Measurements from ENCODE around the gene FBLN5.

FBLN5 gene

GRCh38 chr14:91947475-91948184 lies at the start of gene FBLN5:
FBLN5 (minus strand) TSS chr14:91947694; CDS start chr14:91947229, 465 bp downstream.
- DNase-seq = peak; percentile 6 to 18

DNA sequence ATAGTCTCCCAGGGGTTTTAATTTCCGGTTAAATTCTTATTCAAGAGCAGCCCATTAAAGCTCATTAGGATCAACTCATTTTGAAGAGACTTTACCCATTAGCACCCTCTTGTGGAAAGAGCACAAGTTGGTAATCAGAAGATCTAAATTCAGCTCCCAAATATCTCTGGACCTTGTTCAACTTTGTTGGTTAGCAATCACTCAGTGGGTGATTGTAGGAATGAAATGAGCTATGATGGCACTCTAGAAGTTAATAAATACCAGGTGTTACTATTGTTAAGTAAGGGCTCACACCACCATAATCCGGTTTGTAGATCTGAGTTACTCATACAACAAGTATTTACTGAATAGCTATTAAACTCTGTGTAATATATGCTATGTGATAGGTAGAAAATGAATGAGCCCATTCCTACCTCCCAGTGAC lies 49.5 kb upstream of the FBLN5 start:
- DNase-seq = peak; percentile 36 to 77

DNA sequence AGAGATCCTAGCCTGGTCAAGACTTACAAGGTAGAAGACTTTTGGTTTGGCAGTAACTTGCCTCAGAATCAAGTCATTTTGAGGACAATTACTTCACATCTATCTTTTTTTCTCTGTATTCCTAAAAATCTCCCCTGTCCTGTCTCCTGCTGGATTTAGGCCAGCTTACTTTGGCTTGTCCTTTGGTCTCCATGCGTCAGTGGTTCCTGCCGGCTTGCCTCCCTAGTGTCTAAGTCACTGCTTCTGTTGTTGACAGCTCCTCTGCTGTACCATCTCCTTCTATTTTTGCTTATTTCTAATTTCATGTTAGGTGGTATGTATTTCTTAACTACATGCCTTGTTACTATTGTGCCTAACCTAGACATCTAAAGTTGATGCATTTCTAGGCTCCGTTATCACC lies 39.7 kb upstream of the FBLN5 start:
- DNase-seq = no peak

DNA sequence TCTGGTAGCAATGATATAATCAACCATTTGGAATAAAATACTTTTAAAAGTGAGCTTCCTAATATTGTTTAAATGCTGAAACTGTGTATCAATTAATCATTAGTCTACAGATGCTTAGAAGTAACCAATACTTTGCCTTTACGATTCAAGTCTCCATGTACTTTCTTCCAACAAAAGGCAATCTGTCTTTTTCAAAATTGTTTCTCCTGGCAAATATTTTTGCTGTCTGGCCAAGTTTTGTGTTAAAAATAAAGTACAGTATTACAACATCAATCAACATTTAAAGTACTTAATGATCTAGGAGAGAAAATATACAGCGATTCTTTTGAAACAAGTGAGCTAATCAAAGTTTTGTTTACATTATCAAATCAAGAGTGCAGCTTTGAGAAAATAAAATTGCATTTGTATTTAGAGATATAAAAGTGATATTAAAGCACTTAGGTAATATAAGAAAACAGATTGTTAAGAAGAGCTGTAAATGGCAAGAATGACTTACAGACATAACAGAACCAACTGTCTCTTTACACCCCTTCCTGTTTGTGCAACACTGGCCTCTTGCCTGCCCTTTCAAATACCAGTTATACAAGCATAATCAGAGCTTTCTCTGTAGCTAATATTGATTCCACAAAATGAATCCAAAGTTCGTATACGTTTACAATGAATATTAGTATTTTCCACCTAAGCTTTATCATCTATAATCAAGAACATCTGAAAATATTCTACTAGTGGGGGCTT lies 38.2 kb upstream of the FBLN5 start:
- peak in 1 of 2 donors; percentile 12 for DNase-seq

DNA sequence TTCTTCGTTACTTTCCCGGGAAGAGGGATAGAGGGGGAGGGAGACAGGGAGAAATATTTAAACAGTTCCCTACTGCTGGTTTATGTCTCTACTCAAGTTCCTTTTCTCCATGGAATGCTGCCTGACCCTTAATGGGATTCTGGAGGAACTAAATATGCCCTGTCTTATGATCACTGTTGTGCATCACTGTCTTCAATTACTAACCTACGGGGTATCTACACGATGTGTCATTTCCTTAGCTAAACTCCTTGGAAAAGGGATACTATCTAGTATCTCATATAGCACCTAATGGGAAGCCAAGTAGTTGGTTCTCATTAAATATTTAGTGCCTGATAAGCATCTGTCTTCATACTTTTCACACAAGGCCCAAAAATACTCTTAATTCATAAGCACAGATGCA lies 37.5 kb upstream of the FBLN5 start:
- DNase-seq = peak in 1 of 2 donors; percentile 3

DNA sequence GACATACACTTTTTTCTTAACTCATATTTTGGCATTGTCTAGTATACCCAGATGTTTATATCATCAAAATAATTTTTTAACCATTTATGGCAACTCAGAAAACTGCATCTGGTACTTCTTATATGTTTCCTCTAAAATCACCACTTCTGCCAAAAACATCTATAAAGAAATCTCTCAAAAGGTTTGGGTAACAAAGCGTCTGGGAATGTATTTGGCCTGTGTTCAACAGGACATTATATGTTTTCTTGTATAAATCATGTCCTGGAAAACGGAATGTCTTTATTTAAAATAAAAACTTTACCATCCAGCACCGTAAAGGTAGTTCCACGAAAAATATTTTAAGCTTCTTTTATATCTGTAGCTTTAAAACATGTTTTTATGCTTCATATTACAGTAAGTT lies 36.1 kb upstream of the FBLN5 start:
- DNase-seq = no peak

GRCh38 chr14:91980157-91980556 lies 32.7 kb upstream of the FBLN5 start:
- DNase-seq = peak; percentile 75 to 95

- DNase-seq = no peak
Measured at GRCh38 chr14:91977884-91978283, 30.4 kb upstream of the FBLN5 start.

DNA sequence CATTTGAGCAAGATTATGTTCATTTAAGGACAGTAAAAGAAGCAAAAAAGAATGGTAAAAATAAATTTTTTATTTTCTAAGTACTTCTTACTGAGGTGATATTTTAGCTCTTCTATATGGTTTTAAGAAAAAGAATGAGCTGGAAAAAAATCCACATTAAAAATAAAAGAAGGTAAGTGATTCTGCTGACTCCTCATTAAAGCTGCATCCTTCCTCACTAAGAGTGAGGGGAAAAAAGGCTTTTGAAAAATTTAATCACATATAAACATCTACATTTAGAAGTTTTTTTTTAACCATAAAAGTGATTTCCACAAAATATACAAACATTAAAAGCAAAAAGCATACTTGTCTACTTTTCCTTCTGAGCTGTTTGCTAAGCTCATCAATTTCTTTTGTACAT lies 28.3 kb upstream of the FBLN5 start:
- no peak for DNase-seq

GRCh38 chr14:91971188-91971778 lies 23.8 kb upstream of the FBLN5 start:
- DNase-seq = no peak

- DNase-seq = no peak
Measured at GRCh38 chr14:91968280-91968679, 20.8 kb upstream of the FBLN5 start.

DNA sequence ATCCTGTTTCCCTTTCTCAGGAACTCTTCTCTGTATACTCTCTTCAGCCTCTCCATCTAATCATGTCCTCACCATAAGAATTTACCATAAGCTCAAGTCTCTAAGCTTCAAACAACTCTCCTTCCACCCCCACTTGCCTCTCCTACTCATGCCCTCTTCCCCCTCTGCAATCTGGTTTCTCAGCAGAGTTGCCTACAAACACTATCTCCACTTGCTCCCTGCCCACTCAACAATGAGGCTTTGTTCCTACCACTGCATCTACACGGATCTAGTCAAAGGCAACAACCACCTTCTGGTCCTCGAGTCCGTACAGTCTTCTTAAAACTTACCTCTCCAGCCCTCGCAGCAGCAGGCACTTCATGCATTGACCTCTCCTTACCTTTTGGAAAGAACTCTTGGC lies 17.2 kb upstream of the FBLN5 start:
- no peak for DNase-seq

- DNase-seq = no peak
Measured at GRCh38 chr14:91964011-91964410, 16.5 kb upstream of the FBLN5 start.

- no peak for DNase-seq
Measured at GRCh38 chr14:91963465-91963864, 16.0 kb upstream of the FBLN5 start.

DNA sequence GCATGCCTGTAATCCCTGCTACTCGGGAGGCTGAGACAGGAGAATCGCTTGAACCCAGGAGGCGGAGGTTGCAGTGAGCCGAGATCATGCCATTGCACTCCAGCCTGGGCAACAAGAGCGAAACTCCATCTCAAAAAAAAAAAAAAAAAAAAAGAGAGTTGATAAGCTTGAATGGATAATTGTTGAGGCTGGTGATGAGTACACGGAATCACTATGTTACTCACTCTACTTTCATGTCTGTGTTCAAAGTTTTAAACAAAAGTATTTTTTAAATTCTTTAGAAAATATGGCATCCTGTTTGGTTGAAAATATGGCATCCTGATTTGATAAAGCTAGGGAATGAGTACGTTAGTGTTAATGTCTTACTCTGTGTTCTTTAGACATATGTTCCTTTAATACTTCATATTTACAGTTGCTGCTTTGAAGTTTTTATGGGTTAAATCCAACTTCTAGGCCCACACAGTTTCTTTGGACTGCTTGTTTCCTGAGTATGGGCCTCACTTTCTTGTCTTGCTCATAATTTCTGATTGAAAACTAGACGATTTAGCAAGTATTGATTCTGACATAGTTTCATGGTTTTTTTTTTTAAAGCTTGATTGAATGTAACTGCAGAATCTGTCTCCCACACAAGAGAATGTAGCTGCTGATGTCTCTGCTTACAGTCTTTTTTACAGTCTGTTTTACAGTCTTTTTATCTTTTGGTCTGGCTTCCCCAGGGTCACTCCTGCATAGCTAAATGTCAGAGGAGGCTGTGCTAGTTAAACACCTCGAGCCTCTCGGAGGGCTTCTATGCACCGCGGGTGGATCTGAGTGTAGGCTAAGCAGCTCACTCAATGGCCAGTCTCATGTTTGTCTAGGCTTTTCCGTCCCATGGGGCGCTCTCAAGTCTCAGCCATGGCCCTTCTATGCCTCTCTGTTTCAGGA lies 14.1 kb upstream of the FBLN5 start:
- no peak for DNase-seq

DNA sequence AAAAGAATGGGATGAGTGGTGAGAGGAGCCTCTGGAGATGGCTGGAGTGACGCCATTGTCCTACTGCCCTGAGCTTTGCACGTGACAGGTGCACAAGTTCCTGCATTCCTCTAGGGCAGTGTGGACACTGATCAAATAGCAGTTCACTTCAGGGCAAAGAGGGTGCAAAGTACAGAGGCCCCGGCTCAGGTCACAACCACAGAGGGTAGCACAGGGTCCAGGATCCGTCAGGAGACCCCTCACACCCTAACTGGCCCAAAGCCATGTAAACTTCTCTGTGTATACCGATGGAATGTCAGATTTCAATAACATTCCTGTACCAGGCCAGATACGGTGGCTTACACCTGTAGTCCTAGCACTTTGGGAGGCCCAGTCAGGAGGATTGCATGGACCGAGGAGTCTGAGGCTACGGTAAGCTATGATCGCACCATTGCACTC lies 10.4 kb upstream of the FBLN5 start:
- DNase-seq = no peak

- DNase-seq = no peak
Measured at GRCh38 chr14:91956616-91957015, 9.1 kb upstream of the FBLN5 start.

- no peak for DNase-seq
Measured at GRCh38 chr14:91955168-91955567, 7.7 kb upstream of the FBLN5 start.

- DNase-seq = no peak
Measured at GRCh38 chr14:91953170-91953985, 5.9 kb upstream of the FBLN5 start.

DNA sequence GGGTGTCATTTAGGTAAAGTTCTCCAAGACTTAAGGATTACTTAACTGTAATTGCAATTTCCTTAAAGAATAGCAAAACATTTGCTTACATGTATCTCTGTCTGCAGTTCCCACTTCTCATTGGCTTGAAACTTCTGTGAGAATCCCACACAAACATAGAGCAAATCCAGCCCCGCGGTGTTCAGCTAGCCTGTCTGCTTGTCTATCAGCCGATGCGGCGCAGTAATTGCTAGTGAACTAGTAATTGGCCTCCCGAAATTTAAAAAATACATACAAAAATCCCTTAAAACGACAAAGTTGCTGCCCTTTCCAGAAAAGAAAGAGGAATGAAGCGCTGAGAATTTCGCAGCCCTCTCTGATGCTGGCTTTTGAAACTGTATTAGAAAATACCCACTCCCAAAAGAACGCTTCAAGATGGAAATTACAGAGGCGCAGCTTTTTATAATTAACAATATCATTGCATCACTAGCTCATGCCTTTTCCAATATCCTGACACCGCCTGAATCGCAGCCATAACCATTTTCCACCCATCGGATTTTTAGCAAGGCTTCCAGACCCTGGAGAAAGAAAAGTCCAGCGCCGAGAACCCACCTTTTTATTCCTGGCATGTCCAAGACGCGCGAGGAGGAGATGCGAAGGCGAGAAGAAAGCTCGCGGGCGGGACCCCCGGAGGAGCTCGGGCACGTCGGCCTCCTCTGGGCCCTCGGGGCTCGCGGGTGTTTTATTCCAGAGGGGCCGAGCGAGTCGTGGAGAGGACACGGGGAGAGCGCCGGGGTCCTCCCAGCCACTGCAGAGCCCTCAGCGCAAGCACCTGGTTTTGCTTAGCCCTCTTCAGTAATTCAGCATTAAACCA lies 646 bp downstream of the FBLN5 start:
- peak; percentile 4 to 12 for DNase-seq

Data from inflammatory macrophage treated with lipopolysaccharide for 1 hour (primary cell).